Psoas muscle (tissue), 8 donors: ENCODE results near the gene PHKB. TPM values are rescaled to one million over a fixed set of nuclear protein-coding genes. Genes with fewer than 3 reads are reported as not detected.

Source experiments
- ATAC-seq, 4 donors: fragments of 200-7000 bp; cut with Tn5 transposase; one replicate each; pipeline ENCODE4 v1.9.1; 2020; ENCODE audit warnings: moderate library complexity in 3 of 4, mild to moderate bottlenecking in 2 of 4
- DNase-seq, 2 donors: peaks; one replicate each; pipeline ENCODE4 v3.0.0-alpha.2; 2020
- H3K27ac ChIP-seq: fragments of 200-600 bp; one replicate; pipeline ENCODE4 v1.8.0; 2022
- H3K27me3 ChIP-seq, 3 donors: fragments of 200-600 bp in 1 of 3; one replicate each; pipeline versions ENCODE4 v1.6.1 to v1.8.0; 2013 to 2022; ENCODE audit warnings: low read length in 2 of 3, mild to moderate bottlenecking in 2 of 3, moderate library complexity in 1 of 3; ENCODE audit not compliant: insufficient read depth in 3 of 3
- H3K36me3 ChIP-seq, 2 donors: fragments of 200-600 bp in 1 of 2; one replicate each; pipeline versions ENCODE4 v1.6.1 to v1.8.0; 2013 to 2022; ENCODE audit warnings: low read depth in 1 of 2, mild to moderate bottlenecking in 1 of 2, moderate library complexity in 1 of 2; ENCODE audit not compliant: insufficient read depth in 1 of 2
- H3K4me1 ChIP-seq: fragments of 200-600 bp; one replicate; pipeline ENCODE4 v1.8.0; 2022
- H3K4me3 ChIP-seq: fragments of 200-600 bp; one replicate; pipeline ENCODE4 v1.8.0; 2022; ENCODE audit warnings: mild to moderate bottlenecking
- H3K9me3 ChIP-seq: fragments of 200-600 bp; one replicate; pipeline ENCODE4 v1.8.0; 2022
- CTCF ChIP-seq: fragments of 200-600 bp; IDR thresholded peaks from one replicate; pipeline ENCODE4 v1.8.0; 2022; ENCODE audit warnings: antibody characterized with exemption
- WGBS, 3 donors: extraction: QIAGEN DNeasy Blood & Tissue Kit; methylation state at CpG; one replicate each; pipeline versions ENCODE4 v1.1.6 to v1.1.7; 2013; 5-methylcytosine and 5-hydroxymethylcytosine counted together
- intact Hi-C, 2 donors: fragments of 100-400 bp; cut with DNase I; formaldehyde crosslinking; loops; one replicate each; pipeline versions ENCODE4 v1.11.0 to v1.14.2; 2022
- polyA plus RNA-seq, 3 donors: library from polyadenylated mRNA; stranded (reverse); fragments of 200-250 nt; gene quantifications; one replicate each; pipeline ENCODE4 v1.2.3, GENCODE V29; 2013
- total RNA-seq, 4 donors: library from RNA; stranded (reverse); fragmentation: NEBNext Ultra II Directional in 2 of 4; extraction: Animal tissue kit (Norgen Biotek cat#: 25700) in 2 of 4; gene quantifications; one replicate each; pipeline versions ENCODE4 v1.2.1 to v1.2.4, GENCODE V29; 2021 to 2023
- donor health status: healthy with polysubstance abuse.
- donor health status: DM: no; HTN: no; CAD: no; lungs with moderate emphysema.
- donor health status: Bipolar disorder and iron deficiency.
- donor health status: healthy.
- donor health status: DM: yes; HTN: yes; CAD: no.
- donor health status: DM: no; HTN: no; CAD: no.
- donor health status: DM: no; HTN: no; CAD: no.
- donor health status: DM: yes; HTN: yes; CAD: no.

Gene PHKB
- total and polyA plus RNA-seq, 7 donors = 18.8 to 87.7 (median 71.0) TPM

GRCh38 chr16:47460359-47460710 lies 796 bp upstream of the PHKB start:
- WGBS, 3 donors = 1 to 3% (median 2%) methylated on average over 4 of the region's 4 CpGs
- Histone ChIP-seq H3K9me3 (no peaks in the 10 kb centered on the region), H3K36me3 (peaks cover 0 to 33% of the 10 kb centered on the region in 2 donors), H3K27ac (peak overlapping the region; percentile 95), H3K4me1 (peaks cover 49% of the 10 kb centered on the region), H3K4me3 (peak overlapping the region; percentile 88), H3K27me3 (no peaks in the 10 kb centered on the region)
- no peak for ATAC-seq
- intact Hi-C loops = loop anchor here in 1 of 2 donors (10.0 kb wide), 1 partner anchor 146 kb away; no protein-coding TSS in a partner anchor
- no peak for DNase-seq
- TF ChIP-seq CTCF = no peak

GRCh38 chr16:47461598-47462266 lies 601 bp downstream of the PHKB start:
- Histone ChIP-seq H3K27me3 (no peaks in the 10 kb centered on the region), H3K27ac (peak overlapping the region; percentile 95), H3K9me3 (no peaks in the 10 kb centered on the region), H3K4me3 (peak overlapping the region; percentile 88), H3K4me1 (peaks cover 63% of the 10 kb centered on the region), H3K36me3 (peaks cover 0 to 20% of the 10 kb centered on the region in 2 donors)
- ATAC-seq (peak; percentile 40 to 77 (median 68)), DNase-seq (no peak)
- TF ChIP-seq CTCF = no peak
- intact Hi-C loops = loop anchor here in 1 of 2 donors (10.0 kb wide), 1 partner anchor 147 kb away; no protein-coding TSS in a partner anchor
- 1 to 3% (median 1%) methylated on average over 17 of the region's 17 CpGs for WGBS, 3 donors

GRCh38 chr16:47463771-47464624 lies 2.9 kb downstream of the PHKB start:
- no peak for ATAC-seq
- no peak for DNase-seq
- Histone ChIP-seq H3K27me3 (no peaks in the 10 kb centered on the region), H3K9me3 (no peaks in the 10 kb centered on the region), H3K4me1 (peaks cover 73% of the 10 kb centered on the region), H3K27ac (peak overlapping the region; percentile 95), H3K4me3 (peak overlapping the region; percentile 88), H3K36me3 (no peaks in the 10 kb centered on the region)
- intact Hi-C loops = loop anchor here in 1 of 2 donors (10.0 kb wide), 1 partner anchor 149 kb away; no protein-coding TSS in a partner anchor
- WGBS, 3 donors = 57 to 63% (median 59%) methylated on average over 11 of the region's 11 CpGs
- no peak for TF ChIP-seq CTCF

GRCh38 chr16:47465919-47466630 lies 4.9 kb downstream of the PHKB start:
- DNase-seq = no peak

More at GRCh38 chr16:47465919-47466630, 4.9 kb downstream of the PHKB start:
- intact Hi-C loops = loop anchor here in 1 of 2 donors (10.0 kb wide), 1 partner anchor 151 kb away; no protein-coding TSS in a partner anchor
- Histone ChIP-seq H3K27me3 (no peaks in the 10 kb centered on the region), H3K4me3 (no peak overlapping the region), H3K36me3 (no peaks in the 10 kb centered on the region), H3K9me3 (no peaks in the 10 kb centered on the region), H3K4me1 (peaks cover 61% of the 10 kb centered on the region), H3K27ac (no peak overlapping the region)
- 37 to 54% (median 39%) methylated on average over 2 of the region's 2 CpGs for WGBS, 3 donors
- no peak for TF ChIP-seq CTCF
- ATAC-seq = no peak
